NCI-H748 treated with DMSO at 0.1 percent for 48 hours (cell line): ENCODE measurements around the gene AGFG2.
"Not testable (repeated sequence)": the region's sequence is repeated elsewhere in the genome, so short reads cannot be mapped to it uniquely, and the experiment has no call there.

ENCODE experiments used
- DNase-seq: peaks from one replicate; lab custom pipeline; 2025; lab: John Stamatoyannopoulos, UW

Gene AGFG2

DNA sequence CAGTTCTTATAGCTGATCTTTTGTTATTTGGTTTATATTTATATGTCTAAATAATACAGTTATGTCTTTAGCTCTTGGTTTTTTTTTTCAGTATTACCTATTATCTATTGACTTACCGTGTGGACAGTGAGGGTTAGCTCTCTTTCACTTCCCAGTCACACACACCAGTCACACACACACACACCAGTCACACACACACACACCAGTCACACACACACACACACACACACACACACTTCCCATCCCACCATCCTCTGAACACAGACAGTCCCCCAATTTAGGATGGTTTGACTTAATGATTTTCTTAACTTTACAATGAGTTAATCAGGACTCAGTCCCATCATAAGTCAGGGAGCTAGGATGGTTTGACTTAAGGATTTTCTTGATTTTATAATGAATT is 18.9 kb upstream of the AGFG2 start:
- no peak for DNase-seq

DNA sequence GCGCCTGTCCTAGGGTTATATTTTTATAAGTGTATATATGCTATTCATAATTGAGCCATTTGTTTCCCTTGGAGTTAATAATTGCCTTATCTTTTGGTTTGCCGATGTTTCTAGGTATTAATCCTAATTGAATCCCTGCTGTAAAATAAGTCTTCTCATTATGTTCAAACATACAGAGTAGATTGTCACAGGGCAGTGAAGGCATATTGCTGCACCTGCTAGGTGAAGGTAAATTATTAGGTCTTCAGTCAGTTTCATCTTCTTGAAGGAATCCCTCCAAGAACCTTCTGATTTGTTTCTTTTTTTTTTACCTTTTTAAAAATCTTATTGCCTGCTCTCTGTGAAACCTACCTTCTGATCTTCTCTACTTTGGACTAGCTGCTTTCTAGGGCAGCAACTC is 17.9 kb upstream of the AGFG2 start:
- no peak for DNase-seq

DNA sequence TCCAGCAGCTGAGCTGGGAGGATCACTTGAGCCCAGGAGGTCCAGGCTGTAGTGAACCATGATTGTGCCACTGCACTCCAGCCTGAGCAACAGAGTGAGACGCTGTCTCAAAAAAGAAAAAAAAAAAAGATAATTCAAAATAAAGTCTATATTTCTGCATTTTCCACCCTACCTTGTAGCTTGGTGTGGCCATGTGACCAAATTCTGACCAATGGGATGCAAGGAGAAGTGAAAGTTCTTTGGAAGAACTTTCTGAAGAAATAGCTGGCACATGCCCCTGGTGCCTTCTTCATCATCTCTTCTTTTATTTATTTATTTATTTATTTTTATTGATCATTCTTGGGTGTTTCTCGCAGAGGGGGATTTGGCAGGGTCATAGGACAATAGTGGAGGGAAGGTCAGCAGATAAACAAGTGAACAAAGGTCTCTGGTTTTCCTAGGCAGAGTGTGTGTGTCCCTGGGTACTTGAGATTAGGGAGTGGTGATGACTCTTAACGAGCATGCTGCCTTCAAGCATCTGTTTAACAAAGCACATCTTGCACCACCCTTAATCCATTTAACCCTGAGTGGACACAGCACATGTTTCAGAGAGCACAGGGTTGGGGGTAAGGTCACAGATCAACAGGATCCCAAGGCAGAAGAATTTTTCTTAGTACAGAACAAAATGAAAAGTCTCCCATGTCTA is 17.0 kb upstream of the AGFG2 start:
- DNase-seq, result not testable (repeated sequence)

DNA sequence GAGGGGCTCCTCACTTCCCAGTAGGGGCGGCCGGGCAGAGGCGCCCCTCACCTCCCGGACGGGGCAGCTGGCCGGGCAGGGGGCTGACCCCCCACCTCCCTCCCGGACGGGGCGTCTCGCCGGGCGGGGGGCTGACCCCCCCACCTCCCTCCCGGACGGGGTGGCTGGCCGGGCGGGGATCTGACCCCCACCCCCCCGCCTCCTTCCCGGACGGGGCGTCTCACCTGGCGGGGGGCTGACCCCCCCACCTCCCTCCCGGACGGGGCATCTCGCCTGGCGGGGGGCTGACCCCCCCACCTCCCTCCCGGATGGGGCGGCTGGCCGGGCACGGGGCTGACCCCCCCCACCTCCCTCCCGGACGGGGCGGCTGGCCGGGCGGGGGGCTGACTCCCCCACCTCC is 15.8 kb upstream of the AGFG2 start:
- DNase-seq, result not testable (repeated sequence)

DNA sequence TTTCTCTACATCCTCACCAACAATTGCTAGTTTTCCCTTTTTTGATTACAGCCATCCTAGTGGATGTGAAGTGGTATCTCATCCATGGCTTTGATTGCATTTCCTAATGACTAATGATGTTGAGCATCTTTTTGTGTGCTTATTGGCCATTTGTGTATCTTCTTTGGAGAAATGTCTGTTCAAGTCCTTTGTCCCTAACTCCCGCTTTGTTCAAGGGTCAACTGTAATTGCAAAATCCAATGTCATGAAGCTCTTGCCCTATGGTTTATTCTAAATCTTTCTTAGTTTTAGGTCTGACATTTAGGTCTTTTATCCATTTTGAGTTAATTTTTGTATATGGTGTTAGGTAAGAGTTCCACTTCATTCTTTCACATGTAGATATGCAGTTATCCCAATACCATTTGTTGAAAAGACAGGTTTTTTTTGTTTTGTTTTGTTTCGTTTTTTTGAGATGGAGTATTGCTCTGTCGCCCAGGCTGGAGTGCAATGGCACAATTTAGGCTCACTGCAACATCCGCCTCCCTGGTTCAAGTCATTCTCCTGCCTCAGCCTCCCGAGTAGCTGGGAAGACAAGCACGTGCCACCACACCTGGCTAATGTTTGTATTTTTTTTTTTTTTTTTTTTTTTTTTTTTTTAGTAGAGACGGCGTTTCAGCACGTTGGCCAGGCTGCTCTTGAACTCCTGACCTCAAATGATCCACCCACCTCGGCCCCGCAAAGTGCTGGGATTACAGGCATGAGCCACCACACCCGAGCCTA is 10.7 kb upstream of the AGFG2 start:
- DNase-seq, result not testable (repeated sequence)

DNA sequence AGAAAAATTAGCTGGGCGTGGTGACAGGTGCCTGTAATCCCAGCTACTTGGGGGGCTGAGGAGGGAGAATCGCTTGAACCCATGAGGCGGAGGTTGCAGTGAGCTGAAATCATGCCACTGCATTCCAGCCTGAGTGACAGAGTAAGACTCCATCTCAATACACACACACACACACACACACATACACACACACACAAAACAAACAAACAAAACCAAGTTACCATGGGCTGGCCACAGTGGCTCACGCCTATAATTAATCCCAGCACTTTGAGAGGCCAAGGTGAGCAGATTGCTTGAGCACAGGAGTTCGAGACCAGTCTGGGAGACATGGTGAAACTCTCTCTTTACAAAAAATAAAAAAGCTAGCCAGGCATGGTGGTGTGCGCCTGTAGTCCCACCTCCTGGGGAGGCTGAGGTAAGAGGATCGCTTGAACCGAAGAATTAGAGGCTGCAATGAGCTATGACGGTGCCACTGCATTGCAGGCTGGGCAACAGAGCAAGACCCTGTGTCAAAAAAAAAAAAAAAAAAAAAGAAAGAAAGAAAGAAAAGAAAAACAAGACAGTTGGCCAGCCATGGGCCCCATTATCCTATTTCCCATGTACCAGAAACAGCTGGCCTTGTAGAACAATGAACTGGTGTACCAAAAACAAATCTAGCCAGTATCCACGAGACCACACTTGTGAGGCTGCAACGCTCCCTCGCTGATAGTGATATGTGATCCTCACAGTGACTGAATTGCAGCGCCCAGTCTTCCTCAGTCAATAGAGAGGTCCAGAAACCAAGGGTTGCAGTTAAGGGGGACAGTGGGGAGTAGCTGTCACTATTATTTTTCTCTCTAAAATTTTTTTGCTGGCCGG is 6.6 kb upstream of the AGFG2 start:
- DNase-seq, result no peak

DNA sequence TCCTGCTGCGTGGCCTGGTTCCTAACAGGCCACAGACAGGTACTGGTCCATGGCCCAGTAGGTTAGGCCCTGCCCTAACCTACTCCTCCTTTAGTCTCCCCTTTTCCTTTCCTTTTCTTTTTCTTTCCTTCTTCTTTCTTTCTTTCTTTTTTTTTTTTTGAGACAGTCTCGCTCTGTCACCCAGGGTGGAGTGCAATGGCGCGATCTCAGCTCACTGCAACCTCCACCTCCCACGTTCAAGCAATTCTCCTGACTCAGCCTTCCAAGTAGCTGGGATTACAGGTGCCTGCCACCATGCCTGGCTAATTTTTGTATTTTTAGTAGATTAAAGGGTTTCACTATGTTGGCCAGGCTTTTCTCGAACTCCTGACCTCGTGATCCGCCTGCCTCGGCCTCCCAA is 3.0 kb upstream of the AGFG2 start:
- not testable (repeated sequence) for DNase-seq

DNA sequence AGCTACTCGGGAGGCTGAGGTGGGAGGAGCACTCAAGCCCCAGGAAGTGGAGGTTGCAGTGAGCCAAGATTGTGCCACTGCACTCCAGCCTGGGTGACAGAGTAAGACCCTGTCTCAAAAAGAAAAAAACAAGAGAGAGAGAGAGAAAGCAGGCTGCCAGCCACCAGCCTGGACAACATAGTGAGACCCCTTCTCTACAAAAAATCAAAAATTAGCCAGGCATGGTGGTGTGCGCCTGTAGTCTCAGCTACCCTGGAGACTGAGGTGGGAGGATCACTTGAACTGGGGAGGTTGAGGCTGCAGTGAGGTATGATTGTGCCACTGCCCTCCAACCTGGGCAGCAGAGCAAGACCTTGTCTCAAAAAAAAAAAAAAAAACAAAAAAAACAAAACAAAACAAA is 2.3 kb upstream of the AGFG2 start:
- not testable (repeated sequence) for DNase-seq

DNA sequence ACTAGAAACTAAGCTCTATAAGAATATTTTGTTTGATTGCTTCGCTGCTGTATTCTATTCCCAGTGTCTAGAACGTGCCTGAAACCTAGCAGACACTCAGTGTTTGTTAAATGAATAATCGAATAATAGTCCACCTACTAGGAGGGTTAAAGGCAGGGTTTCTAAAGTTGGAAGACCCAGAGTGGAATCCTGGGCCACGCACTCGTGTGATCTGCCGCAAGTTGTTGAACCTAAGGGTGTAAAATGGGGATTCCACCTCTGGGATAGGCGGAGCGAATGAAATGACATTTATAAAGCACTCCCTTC is 702 bp upstream of the AGFG2 start:
- DNase-seq, result no peak

DNA sequence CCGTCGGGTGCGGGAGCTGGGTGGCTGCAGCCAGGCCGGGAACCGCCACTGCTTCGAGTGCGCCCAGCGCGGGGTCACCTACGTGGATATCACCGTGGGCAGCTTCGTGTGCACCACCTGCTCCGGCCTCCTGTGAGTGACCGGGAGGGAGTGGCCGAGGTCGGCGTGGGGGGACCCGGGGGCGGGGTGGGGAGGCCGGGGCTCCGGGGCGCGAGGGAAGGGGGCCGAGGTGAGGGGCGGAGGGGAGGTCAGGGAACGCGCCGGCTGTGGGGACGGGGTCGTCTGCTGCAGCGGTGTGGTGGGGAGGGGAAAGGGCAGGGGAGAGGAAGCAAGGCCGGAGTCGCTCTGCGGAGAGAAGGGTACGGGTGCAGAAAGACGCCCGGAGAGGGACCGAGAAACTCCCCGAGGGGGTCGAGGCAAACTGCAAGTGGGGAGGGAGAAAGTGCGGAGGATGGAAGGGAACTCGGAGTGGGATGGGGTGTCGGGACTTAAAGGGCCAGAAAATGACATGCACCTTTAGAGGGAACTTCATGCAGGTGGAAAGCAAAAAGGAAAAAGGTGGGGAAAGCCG is 518 bp downstream of the AGFG2 start:
- no peak for DNase-seq

DNA sequence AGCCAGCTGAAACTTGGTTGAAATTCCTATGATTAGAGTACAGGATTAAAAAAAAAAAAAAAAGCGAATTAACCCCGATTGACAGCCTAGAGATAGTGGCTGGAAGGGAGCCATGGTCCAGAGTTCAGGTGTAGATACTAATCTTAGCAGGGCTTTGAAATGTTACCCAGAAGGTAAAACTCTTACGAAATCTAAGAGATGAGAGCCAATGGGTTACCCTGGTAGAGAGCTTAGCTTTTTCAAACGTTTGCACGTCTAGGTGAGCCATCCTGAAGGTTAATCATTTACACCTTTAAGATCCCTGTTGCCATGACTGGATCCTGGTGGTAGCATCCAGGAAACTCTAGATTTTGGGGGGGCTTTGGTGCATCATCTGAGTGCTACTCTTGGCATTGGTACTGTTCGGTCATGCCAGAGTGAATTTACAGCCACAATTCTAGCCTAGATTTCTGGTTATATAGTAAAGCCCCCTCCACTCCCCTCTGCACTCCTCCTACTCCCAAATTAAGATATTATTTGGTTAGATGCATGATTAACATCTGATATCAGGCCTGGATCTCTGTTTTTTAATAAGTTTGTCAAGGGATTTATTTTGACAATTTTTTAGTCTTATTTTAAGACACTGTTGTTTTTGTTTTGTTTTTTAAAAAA is 1.2 kb downstream of the AGFG2 start:
- no peak for DNase-seq

DNA sequence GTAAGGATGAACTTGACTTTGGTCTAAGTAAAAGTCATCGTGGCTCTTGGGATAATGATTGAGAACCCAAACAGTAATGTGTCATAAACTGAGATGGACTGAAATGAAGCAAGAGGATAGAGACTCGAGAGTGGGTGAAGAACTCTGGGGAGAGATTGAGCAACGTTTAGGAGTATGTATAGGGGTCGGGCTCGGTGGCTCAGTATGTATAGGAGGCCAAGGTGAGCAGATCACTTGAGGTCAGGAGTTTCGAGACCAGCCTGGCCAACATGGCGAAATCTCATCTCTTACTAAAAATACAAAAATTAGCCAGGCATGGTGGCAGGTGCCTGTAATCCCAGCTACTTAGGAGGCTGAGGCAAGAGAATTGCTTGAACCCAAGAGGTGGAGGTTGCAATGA is 2.3 kb downstream of the AGFG2 start:
- DNase-seq, result not testable (repeated sequence)

DNA sequence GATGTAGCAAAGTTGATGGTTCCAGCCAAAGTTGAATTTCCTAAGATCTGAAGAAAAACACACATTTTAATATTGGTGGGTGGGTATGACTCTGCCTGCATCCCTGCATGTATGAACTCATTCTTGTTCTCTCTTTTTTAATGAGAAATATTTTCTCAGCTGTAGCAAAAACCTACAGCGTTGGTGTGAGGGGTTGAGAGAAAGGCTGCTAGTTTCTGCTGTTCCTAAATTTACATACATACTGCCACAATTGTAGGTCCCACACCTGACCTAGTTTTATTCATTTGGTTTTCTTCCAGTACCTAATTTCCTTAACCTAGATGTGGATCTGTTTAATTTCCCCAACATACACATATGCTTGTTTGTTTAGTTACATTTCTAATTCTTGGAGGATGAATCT is 4.6 kb downstream of the AGFG2 start:
- no peak for DNase-seq

DNA sequence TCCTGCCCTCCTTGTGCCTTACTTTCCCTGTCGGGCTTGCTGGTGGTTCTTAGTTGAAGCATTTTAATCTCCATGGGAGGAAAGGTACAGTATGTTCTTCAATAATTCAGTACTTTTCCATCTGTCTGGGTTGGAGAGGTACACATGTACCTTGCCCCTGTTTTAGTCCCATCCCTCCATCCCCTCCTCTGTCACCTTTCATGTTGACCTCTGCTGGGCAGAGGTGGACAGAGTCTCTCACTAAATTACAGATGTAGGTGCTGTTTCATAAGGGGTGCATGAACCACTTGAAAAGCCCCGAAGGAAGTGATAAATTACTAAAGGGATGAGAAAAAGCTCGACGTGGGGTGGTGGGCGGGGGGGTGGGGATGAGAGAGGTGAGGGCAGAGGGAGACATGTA is 5.4 kb downstream of the AGFG2 start:
- DNase-seq, result no peak

DNA sequence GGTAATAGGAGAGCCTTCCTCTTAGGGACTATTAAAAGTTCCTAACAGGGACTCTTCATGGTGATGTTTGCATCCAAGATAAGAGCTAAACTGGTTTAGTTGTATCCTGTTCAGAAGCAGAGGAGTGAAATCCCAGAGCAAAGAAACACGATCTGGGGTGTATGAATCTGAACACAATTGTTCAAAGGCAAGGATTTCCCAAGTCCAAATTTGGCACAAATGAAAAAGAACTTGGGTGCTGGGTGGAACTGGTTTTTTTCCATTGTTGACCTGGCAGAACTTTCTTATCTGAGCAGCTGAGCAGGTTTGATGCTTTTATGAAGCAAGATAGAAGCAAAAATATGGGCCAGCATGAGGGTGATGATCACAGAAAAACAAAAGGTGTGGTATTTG is 6.0 kb downstream of the AGFG2 start:
- no peak for DNase-seq

DNA sequence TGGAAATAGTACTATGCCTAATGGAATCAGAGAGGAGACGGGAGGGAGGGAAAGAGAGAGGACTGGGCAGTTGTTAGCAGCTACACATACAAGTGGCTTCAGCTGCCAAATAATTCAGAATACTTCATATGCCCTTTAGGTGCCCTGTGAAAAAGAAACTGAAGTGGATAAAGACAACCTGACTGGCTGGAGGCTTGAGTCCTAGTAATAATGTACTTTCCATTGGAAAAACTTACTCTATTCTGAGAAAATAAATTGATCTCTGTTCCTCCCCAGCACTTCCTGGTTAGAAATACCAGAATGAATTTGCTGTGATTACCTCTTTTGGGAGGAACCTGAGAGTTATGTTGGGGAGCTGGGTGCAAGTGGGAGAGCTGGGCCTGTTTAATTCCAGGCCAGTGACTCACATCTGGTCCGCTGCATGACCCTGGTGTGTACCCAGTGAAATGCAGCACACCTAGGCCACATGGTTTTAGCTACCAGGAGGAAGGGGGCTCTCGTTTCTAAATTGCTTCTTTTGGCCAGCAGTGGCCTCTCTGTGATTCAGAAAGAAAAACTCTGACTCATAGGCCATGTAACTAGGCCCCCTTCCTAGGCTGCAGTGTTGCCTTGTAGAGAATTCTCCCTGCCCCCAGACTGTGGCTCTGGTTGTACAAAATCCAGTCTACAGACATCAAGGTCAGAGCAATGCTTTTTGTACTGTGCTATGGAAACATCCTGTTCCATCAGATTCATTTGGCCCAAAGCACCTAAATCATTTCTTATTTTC is 6.5 kb downstream of the AGFG2 start:
- DNase-seq, result no peak

DNA sequence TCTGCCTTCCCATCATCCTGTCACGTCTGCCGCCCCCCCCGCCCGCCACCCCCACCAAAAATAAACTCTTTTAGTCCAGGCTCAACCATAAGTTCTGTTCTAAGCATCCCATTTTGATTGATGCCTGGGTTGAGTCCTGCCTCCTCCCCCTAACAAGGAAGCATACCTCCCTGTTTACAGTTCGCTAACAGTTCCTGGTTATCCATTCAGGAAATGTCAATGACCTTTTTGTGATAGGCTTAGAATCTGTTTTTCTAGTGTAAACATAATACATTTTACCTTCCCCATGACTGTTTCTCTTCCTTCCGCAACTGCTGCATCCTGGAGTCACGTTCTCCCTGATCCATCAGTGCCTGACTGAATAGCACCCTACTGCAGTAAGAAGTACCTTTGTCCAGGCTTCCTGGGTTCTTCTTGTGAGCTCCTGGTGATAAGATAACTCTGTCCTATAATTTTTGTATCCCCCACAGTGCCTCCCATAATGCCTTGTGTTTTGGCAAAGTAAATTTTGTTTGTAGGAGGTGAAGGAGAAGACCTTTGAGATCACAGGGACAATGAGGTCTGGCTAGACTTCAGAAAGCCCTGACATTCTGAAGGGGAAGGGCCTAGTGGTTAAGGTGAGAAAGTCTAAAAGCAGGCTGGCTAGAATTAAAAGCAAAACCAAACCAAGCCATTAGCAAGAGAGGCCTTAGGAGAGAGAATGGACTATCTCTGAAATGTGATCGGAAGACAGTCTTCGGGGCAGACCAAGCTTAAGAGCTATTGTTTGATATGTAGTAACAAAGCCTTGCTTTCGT is 7.3 kb downstream of the AGFG2 start:
- DNase-seq, result no peak

DNA sequence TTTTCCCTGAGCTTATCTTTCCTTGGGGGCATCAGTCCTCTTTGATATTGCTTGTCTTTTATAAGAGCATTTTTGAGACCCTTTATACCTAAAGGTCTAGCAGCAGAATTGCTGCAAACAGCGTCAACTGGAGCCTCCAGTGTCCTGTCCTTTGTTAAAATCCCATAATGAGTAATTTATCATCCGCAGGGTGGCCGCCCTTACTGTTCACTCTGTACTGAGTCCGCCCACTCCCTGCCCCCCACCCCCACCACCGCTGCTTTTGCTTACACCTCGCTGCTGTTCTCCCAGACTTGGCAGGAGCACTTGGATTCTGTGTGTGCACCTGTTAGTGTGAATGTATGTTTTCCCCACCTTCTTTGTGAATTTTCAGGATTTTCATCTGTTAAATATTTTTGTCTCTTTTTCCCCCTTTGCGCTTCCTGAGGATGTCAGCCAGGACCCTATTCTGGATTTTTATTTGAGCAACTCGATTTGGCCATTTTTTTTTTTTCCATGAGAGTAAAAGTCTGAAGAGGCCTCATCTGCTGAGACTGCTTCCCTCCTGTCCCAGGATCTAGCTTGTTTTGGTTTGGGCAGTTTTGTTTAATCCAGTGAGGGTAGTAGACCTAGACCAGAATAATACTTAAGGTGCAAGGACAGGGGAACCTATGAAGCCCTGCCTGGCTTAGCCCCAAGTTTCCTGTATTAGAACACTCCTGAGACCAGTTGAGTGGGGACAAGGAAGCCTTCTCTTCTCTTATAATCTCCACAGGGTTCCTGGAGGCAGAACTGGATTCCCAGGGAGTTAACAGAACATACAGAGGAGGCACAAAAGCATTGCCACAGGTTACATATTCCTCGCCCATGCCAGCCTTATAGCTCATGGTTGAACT is 8.2 kb downstream of the AGFG2 start:
- no peak for DNase-seq

DNA sequence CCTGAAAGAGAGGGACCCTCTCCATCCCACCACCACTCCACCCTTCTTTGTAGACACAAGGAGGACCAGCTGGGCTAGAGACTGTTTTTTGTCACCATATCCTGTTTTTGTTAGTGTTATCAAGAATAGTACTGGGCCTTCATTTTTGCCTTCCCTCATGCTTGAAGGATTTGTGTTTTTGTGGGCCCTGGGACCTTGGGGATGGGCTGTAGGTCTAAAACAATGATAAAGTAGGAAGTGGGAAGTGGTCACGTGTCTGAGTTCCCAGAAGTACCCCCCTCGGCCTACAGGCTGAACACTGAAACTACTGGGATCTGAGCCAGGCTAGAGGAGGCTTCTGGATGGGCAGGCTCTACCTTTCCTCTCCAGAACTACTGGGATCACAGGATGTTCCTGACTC is 8.9 kb downstream of the AGFG2 start:
- no peak for DNase-seq

DNA sequence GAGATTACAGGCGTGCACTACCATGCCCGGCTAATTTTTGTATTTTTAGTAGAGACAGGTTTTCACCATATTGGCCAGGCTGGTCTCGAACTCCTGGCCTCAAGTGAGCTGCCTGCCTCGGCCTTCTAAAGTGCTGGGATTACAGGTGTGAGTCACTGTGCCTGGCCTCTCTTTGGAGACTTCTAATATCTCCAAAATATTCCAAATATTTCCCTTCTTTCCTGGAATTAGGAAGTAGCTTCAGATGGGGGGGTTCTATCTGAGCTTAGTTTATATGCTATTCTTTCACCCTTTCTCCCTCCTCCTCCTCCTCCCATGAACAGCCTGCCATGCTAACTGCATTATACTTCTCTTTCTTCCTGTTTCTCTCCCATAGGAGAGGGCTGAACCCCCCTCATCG is 9.4 kb downstream of the AGFG2 start:
- not testable (repeated sequence) for DNase-seq
